HCEC 1CT (cell line): ENCODE measurements around the gene FSHR.

Experiments used
- DNase-seq: peaks from one replicate; pipeline ENCODE4 v3.0.0-alpha.2; 2017

Gene FSHR, protein sequence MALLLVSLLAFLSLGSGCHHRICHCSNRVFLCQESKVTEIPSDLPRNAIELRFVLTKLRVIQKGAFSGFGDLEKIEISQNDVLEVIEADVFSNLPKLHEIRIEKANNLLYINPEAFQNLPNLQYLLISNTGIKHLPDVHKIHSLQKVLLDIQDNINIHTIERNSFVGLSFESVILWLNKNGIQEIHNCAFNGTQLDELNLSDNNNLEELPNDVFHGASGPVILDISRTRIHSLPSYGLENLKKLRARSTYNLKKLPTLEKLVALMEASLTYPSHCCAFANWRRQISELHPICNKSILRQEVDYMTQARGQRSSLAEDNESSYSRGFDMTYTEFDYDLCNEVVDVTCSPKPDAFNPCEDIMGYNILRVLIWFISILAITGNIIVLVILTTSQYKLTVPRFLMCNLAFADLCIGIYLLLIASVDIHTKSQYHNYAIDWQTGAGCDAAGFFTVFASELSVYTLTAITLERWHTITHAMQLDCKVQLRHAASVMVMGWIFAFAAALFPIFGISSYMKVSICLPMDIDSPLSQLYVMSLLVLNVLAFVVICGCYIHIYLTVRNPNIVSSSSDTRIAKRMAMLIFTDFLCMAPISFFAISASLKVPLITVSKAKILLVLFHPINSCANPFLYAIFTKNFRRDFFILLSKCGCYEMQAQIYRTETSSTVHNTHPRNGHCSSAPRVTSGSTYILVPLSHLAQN

GRCh38 chr2:49154140-49154539 lies at the start of gene FSHR:
FSHR (minus strand) TSS chr2:49154515; CDS start chr2:49154417, 98 bp downstream.
- no peak for DNase-seq

GRCh38 chr2:49199266-49199665 lies 45.0 kb upstream of the FSHR start:
- no peak for DNase-seq

DNA sequence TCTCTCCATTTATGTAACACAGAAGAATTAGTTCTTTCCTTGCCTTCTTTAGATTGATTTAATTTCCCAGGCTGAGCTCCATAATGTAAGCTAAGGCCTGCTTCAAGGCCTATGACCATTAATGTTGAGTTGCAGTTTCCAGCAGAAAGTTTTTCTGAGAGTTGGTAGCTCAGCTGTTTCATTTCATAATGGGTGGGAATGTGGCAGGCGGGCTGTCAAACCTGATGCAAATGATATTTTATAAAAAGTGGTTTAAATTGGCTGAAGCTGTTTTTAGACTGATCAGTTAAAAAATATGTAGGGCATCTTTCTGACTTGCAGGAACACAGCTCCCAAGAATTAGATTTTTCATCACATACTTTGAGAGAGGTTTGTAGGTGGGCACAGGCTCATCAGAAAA lies 40.4 kb upstream of the FSHR start:
- DNase-seq, result no peak

- no peak for DNase-seq
These were observed 37.7 kb upstream of the FSHR start for GRCh38 chr2:49192036-49192435.

GRCh38 chr2:49189512-49190225 lies 35.4 kb upstream of the FSHR start:
- no peak for DNase-seq

DNA sequence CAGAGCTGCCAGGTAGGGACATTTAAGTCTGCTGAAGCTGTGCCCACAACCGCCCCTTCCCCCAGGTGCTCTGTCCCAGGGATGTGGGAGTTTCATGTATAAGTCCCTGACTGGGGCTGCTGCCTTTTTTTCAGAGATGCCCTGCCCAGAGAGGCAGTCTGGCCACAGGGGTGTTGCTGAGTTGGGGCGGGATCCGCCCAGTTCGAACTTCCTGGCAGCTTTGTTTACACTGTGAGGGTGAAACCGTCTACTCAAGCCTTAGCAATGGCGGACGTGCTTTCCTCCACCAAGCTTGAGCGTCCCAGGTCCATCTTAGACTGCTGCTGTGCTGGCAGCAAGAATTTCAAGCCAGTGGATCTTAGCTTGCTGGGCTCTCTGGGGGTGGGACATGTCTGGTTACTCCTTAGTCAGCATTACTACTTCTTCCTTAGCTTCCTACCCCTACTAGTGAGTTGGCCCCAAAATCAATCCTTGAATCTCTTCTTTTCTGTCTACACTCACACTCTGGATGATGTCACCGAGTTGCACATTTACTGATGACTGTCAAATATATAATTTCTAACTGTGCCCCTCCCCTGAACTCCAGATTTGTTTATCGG lies 31.8 kb upstream of the FSHR start:
- no peak for DNase-seq

DNA sequence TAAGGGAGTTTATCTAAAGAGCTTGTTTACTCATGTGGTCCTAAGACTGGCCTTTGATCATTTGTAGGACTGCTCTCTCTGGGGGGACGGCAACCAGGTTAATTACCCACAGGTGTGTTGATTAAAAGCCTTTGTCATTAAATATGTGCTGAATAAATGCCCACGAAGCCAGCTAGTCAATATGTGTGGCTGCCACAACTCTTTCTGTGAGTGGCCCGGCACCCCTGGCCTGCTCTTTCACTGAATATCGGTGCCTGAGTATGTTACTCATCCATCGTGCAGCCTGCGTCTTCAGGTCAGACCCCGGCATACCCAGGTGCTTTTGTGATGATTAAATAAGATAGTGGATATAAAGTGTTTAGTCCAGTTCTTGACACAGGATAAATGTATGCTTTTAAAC lies 24.3 kb upstream of the FSHR start:
- DNase-seq, result no peak

GRCh38 chr2:49177194-49177593 lies 22.9 kb upstream of the FSHR start:
- no peak for DNase-seq

- no peak for DNase-seq
These were observed 21.5 kb upstream of the FSHR start for GRCh38 chr2:49175831-49176230.

DNA sequence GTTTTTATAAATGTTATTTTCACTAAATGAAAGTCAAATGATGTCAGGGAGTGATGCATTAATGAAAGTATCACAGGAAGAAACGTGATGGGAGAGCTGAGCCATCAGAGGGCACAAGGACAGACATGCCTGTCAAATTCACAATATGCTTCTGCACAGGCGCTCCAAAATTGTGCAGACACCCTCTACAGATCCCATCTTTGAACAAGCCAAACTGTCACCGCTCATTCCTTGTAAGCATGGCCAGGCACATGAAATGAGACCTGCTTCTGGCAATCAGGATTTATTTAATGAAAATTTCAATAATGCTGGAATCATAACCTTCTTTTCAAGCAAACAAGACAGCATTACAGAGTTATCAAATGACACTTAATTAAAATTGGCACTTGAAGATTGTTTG lies 20.4 kb upstream of the FSHR start:
- no peak for DNase-seq

DNA sequence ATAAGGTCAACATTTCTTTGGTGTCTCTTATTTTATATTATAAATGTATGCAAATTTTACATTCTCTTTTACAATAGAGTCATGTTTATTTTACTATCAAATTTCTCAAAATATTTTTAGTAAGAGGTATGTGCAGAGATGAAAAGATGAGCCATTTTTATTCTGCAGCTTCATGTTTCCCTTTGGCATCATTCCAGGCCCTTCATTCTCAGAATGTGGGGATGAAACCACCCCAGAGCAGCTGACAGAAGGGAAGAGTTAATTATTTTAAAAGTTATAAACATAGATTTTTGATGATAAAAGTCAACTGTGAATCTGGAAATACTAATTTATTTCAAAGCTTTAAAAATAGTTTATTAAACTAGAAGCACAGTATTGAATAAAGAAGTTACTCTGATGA lies 12.8 kb upstream of the FSHR start:
- no peak for DNase-seq

DNA sequence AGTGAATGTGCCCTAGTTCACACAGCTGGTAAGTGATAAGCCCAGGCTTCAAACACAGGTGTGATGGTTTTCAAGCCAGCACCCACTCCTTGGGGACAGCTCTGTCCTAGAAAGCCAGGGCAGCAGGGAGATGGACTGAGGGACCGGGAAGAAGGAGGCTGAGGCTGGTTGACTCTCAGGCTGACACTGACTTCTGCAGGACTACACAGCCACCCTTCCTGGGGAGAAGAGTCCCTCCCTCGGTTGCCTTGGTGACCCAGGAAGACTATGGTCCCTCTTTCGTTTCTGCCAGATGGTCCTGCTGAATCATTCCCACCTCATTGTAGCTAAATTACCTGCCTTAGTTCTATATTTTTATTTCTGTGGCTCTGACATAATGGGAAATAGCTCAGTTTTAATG lies 11.3 kb upstream of the FSHR start:
- DNase-seq, result no peak

DNA sequence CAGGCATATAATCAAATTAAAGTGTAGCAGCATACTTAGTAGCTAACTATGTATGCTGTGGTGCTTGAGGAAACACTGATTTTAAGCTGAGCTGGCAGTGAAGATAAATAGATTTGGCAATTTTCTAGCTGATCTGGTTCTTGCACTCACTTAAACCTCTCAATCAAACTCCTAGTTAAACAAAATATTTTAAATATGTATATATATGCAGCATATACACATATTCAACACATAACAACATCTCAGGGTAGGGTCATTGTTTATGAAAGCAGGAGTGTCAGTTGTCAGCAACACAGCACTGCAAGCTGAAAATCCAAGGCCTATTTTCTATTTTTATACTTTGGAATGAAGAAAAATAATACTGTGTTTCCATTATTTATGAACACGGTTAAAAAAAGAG lies 10.4 kb upstream of the FSHR start:
- no peak for DNase-seq

GRCh38 chr2:49162151-49162550 lies 7.8 kb upstream of the FSHR start:
- DNase-seq, result no peak

- DNase-seq, result no peak
These were observed 576 bp upstream of the FSHR start for GRCh38 chr2:49154891-49155290.

DNA sequence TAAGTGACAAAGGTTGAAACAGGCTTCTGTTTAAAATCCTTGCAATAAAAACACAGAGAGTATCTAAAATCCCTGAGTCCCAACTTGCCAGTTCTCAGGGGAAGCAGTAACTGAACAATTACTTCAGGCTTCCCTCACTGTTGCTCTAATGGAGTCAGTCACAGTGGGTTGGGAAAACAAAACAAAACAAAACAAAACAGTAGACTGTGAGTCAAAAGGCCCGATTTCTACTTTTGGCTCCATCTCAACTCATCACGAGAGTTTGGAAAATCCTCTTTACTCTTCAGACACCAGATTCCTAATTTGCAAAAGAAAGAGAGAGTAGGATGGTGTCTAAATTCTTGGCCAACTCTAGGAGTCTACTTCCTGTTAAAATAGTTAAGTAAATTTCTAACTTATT lies 1.1 kb downstream of the FSHR start:
- DNase-seq, result no peak

DNA sequence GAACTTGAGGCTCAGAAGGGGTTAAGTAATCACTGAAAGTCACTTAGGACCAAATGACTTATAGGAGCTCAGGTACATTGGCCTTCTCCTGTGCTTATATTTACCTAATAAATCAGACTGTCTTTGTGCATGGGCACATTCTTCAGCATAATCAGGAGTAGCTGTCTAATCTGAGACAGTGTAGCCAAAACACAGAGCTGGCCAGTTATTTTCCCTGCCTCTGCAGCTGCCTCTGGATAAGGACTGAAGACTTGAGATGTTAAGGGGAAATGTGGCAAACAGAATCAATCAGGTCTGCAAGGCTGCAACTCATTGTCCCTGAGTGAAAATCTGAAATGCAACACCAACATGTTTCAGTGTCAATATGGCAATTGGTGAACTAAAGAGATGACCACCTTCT lies 1.5 kb downstream of the FSHR start:
- no peak for DNase-seq

GRCh38 chr2:49146401-49146800 lies 7.9 kb downstream of the FSHR start:
- DNase-seq, result no peak

DNA sequence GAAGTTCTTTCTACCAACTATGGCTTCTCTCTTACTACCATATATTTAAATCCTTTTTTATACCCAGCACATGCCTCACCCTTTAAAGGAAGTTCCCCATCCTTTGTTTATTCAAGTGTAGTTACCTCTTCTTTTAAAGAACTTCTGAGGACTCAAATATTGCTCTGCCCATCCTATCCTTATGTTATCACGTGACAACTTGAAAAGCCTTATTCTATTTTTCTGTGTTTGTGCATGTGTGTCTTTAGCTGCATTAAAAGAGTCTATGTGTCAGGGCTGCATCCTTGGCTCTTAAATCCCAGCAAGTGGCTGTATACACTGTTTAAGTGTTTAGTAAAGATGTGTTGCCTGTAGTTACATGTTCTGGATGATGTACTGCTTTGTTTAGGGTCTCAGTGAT lies 22.5 kb downstream of the FSHR start:
- DNase-seq, result no peak

GRCh38 chr2:49129034-49129433 lies 25.3 kb downstream of the FSHR start:
- DNase-seq, result no peak

GRCh38 chr2:49123600-49123999 lies 30.7 kb downstream of the FSHR start:
- DNase-seq, result no peak

GRCh38 chr2:49122107-49122506 lies 32.2 kb downstream of the FSHR start:
- DNase-seq, result no peak

GRCh38 chr2:49113046-49113445 lies 41.3 kb downstream of the FSHR start:
- no peak for DNase-seq

DNA sequence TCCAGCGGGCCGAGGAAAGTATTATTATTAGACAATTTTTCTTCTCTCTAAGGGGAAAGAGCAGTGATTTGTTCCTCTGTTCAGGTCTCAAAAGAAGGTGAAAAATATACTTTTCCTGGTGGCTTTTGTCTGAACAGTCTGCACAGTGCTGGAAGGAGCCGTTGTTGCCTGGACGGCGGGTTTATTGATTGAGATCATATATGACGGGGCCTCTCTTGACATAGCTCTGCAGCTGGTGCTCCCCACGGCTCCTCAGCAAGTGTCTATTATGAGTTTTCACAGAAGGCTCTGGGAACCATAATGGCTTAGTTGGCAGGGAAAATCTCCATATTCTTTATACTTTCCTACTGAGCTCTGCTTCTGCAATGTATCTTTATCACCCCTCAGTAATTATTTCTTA lies 42.9 kb downstream of the FSHR start:
- no peak for DNase-seq
